ENCODE results near the gene PLP1.
"Not testable (repeated sequence)": the region's sequence is repeated elsewhere in the genome, so short reads cannot be mapped to it uniquely, and the experiment has no call there.

PLP1 gene

DNA sequence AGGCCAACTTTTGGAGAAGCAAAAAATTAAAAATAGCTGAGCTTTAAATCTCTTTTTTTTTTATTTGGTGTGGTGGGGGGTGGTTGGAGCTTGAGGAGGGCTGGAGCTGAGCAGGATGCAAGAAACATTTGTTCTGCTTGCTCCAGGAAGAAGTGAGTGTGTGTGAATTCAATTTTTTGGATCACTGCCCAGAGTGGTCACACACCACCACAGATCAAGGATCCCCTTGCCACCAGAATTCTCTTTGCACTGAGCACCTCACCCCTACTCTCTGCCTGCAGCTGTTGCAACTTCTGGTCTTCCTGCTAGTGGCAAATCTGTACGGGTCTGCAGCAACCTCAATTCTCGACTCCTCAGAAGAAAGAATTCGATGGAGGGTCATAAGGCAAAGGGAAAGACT is 19.9 kb upstream of the PLP1 start:
- TF ChIP-seq, protein P1, sequence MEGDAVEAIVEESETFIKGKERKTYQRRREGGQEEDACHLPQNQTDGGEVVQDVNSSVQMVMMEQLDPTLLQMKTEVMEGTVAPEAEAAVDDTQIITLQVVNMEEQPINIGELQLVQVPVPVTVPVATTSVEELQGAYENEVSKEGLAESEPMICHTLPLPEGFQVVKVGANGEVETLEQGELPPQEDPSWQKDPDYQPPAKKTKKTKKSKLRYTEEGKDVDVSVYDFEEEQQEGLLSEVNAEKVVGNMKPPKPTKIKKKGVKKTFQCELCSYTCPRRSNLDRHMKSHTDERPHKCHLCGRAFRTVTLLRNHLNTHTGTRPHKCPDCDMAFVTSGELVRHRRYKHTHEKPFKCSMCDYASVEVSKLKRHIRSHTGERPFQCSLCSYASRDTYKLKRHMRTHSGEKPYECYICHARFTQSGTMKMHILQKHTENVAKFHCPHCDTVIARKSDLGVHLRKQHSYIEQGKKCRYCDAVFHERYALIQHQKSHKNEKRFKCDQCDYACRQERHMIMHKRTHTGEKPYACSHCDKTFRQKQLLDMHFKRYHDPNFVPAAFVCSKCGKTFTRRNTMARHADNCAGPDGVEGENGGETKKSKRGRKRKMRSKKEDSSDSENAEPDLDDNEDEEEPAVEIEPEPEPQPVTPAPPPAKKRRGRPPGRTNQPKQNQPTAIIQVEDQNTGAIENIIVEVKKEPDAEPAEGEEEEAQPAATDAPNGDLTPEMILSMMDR (IDR thresholded peaks at IDR 0.05; ENCODE audit: insufficient read depth, low read depth, low read length, missing control alignments) = no peak
- no peak overlapping the region for H3K4me3 ChIP-seq (ENCODE audit: low read length)
- DNase-seq (ENCODE audit: low read depth) = no peak

DNA sequence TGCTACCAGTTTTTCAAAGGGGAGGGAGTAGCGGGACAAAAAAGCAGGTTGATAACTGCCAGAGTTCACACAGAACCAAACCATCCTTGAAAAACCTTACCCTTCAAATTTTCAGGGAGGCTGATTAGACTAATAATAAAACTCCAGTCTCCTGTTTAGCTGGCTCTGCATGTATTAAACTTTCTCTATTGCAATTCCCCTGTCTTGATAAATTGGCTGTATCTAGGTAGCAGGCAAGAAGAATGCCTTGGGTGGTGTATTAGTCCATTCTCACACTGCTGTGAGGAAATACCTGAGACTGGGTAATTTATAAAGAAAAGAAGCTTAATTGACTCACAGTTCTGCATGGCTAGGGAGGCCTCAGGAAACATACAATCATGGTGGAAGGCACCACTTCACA is 18.1 kb upstream of the PLP1 start:
- DNase-seq (ENCODE audit: low read depth) = no peak
- no peak overlapping the region for H3K4me3 ChIP-seq (ENCODE audit: low read length)
- TF ChIP-seq, protein P1 (IDR thresholded peaks at IDR 0.05; ENCODE audit: insufficient read depth, low read depth, low read length, missing control alignments) = no peak

DNA sequence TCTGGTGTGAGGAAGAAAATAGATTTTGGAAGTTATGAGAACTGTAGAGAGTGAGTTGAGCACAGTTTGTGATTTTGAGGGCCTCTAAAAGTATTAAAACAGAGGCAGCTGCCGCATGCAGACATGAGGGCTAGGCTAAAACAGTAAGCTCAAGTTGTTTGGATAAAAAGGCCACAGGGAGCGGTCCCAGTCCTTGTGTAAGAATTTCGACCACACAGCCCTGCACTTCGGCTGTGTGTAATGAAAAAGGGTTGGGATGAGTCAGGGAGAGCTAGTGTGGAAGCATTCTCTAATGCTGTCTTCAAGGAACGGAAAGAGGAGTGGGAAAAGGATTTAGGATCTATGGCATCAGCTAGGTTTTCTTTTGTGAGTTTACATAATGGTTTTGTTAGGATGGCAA is 13.1 kb upstream of the PLP1 start:
- H3K4me3 ChIP-seq (ENCODE audit: low read length); DNase-seq (ENCODE audit: low read depth): not testable (repeated sequence)

DNA sequence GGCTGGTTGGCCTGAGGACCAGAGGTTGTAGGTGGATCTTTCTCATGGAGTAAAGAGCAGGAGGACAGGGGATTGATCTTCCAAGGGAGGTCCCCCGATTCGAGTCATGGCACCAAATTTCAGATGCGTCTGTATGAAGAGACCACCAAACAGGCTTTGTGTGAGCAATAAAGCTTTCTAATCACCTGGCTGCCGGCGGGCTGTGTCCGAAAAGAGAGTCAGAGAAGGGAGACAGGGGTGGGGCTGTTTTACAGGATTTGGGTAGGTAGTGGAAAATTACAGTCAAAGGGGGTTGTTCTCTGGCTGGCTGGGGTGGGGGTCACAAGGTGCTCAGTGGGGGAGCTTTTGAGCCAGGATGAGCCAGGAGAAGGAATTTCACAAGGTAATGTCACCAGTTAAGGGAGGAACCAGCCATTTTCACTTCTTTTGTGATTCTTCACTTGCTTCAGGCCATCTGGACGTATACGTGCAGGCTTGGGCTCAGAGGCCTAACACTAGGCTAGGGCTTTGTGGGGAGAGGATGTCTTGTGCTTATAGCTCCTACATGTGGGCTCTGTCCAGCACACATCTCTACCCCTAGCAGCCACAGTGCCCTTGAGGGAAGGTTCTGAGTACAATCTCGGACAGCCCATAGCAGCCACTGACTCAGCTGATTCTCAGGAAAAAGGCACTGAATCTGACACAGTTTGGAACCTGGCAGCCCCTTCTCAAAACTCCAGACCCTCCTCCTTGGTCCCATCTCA is 9.7 kb upstream of the PLP1 start:
- not testable (repeated sequence) for H3K4me3 ChIP-seq (ENCODE audit: low read length); DNase-seq (ENCODE audit: low read depth)

DNA sequence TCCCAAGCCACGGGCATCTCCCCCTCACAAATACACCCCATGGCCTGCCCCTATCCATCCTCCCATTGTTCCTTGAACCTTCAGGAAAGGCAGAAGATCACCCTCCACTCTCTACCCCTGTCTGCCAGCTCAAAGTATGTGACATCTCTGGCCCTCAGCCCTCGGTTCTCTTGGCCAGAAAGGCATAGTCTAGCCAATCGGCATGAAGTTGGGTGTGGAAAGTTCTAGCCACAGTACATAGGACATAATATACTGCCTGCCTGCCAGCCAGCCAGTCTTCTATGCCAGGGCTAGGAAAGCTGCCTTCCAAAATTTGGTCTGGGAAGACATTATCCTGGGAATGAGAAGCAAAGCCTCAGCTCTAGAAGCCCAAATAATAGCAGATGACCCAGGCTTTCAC is 3.2 kb upstream of the PLP1 start:
- no peak for DNase-seq (ENCODE audit: low read depth)

DNA sequence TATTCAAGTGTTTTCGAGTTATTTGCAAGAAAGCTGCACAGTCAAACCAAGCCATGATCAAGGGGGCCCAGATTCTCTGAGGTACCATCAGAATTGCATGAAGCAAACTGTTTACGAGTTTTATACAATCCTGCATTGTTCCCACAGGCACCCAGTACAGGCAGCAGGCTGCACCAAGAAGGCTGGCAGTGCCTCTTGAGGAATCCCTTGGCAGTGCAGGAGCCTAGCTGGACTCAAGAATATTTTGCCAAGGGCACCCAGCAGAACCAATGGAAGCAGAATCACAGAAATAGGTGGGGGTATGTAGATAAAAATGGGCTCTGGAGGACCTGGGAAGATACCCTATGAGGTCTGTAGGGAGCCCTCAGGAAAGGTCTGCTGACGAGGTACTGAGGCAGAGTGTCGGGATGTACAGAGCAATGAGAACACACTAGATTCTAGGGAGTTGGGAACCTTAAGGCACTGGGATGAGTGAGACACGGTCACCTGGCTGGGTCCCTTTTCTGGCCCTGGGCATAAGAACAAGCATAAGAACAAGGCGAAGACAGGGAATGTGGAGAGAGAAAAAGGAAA is 2.5 kb upstream of the PLP1 start:
- TF ChIP-seq, protein P1 (IDR thresholded peaks at IDR 0.05; ENCODE audit: insufficient read depth, low read depth, low read length, missing control alignments) = peak; percentile 66
- peak; percentile 58 for DNase-seq (ENCODE audit: low read depth)
- no peak overlapping the region for H3K4me3 ChIP-seq (ENCODE audit: low read length)

More for the DNA sequence above, 3.2 kb upstream of the PLP1 start:
- no peak overlapping the region for H3K4me3 ChIP-seq (ENCODE audit: low read length)
- TF ChIP-seq, protein P1 (IDR thresholded peaks at IDR 0.05; ENCODE audit: insufficient read depth, low read depth, low read length, missing control alignments) = no peak

DNA sequence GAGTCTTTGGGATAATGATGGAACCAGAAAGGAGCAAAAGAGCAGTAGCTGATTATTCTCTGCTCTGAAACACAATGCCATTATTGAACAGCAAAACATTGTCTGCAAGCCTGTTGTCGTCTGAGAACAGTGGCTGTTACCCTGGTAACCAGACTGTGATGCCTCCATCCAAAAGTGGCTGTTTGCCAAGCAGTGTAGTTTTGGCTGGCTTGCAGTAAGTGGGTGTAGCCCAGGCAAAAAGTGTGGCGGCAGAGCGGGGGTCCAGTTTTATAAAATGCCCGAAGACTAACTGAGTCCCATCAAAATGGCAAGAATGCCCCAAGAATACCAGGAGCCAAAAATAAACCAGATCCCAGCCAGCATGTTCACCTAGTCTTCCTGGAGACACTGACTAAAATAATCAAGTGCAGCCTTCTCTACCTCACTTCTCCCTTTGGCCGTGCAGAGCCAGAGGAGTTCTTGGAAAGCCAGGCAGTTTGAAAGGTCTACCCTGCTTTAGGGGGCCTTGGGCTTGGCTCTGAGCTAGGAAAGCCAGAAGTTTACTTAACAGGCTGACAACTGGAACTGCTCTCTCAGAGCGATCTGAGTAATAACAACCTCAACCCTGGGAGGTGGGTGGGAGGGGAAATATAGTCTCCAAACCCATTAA is 2.6 kb downstream of the PLP1 start:
- DNase-seq (ENCODE audit: low read depth) = no peak
- H3K4me3 ChIP-seq (ENCODE audit: low read length) = no peak overlapping the region
- TF ChIP-seq, protein P1 (IDR thresholded peaks at IDR 0.05; ENCODE audit: insufficient read depth, low read depth, low read length, missing control alignments) = no peak
